ENCODE measurements around the gene LMF1.
"Not testable (repeated sequence)": the region's sequence is repeated elsewhere in the genome, so short reads cannot be mapped to it uniquely, and the experiment has no call there.

LMF1 gene

GRCh38 chr16:893360-893759, 77.4 kb downstream of the LMF1 start:
- Histone ChIP-seq H3K9me3 (ENCODE audit: control insufficient read depth, low read length) (no peaks in the 10 kb centered on the region), H3K4me3 (ENCODE audit: extremely low read depth, insufficient read depth, low read length, poor library complexity, severe bottlenecking) (no peak overlapping the region), H3K27ac (ENCODE audit: low read depth, low read length, severe bottlenecking) (no peak overlapping the region), H3K36me3 (ENCODE audit: control insufficient read depth, insufficient read depth, low read length) (no peaks in the 10 kb centered on the region), H3K4me1 (ENCODE audit: control insufficient read depth, insufficient read depth, low read length, poor library complexity, severe bottlenecking) (peaks cover 2% of the 10 kb centered on the region)
- WGBS, 2 experiments (ENCODE audit: insufficient coverage in 2 of 2), result 80 to 85% methylated on average over 15 to 18 of the region's 18 CpGs

- WGBS, 2 experiments (ENCODE audit: insufficient coverage in 2 of 2), result 82 to 84% methylated on average over 32 to 34 of the region's 35 CpGs
- Histone ChIP-seq H3K4me1 (ENCODE audit: control insufficient read depth, insufficient read depth, low read length, poor library complexity, severe bottlenecking) (peaks cover 2% of the 10 kb centered on the region), H3K27ac (ENCODE audit: low read depth, low read length, severe bottlenecking) (no peak overlapping the region), H3K4me3 (ENCODE audit: extremely low read depth, insufficient read depth, low read length, poor library complexity, severe bottlenecking) (no peak overlapping the region), H3K9me3 (ENCODE audit: control insufficient read depth, low read length) (no peaks in the 10 kb centered on the region), H3K36me3 (ENCODE audit: control insufficient read depth, insufficient read depth, low read length) (no peaks in the 10 kb centered on the region)
Measured at GRCh38 chr16:892536-893255, 78.1 kb downstream of the LMF1 start.

- 96% methylated on average over 18 to 19 of the region's 19 CpGs for WGBS, 2 experiments (ENCODE audit: insufficient coverage in 2 of 2)
- H3K4me3 ChIP-seq (ENCODE audit: extremely low read depth, insufficient read depth, low read length, poor library complexity, severe bottlenecking), result no peak overlapping the region
- H3K4me1 ChIP-seq (ENCODE audit: control insufficient read depth, insufficient read depth, low read length, poor library complexity, severe bottlenecking), result peaks cover 2% of the 10 kb centered on the region
- no peaks in the 10 kb centered on the region for H3K9me3 ChIP-seq (ENCODE audit: control insufficient read depth, low read length)
- H3K27ac ChIP-seq (ENCODE audit: low read depth, low read length, severe bottlenecking), result no peak overlapping the region
- no peaks in the 10 kb centered on the region for H3K36me3 ChIP-seq (ENCODE audit: control insufficient read depth, insufficient read depth, low read length)
Measured at GRCh38 chr16:892006-892405, 78.8 kb downstream of the LMF1 start.

- H3K4me1 ChIP-seq (ENCODE audit: control insufficient read depth, insufficient read depth, low read length, poor library complexity, severe bottlenecking), result peaks cover 2% of the 10 kb centered on the region
- no peaks in the 10 kb centered on the region for H3K36me3 ChIP-seq (ENCODE audit: control insufficient read depth, insufficient read depth, low read length)
- WGBS, 2 experiments (ENCODE audit: insufficient coverage in 2 of 2), result 95 to 96% methylated on average over 9 of the region's 11 CpGs
- no peak overlapping the region for H3K4me3 ChIP-seq (ENCODE audit: extremely low read depth, insufficient read depth, low read length, poor library complexity, severe bottlenecking)
- no peak overlapping the region for H3K27ac ChIP-seq (ENCODE audit: low read depth, low read length, severe bottlenecking)
- no peaks in the 10 kb centered on the region for H3K9me3 ChIP-seq (ENCODE audit: control insufficient read depth, low read length)
Measured at GRCh38 chr16:891353-891740, 79.4 kb downstream of the LMF1 start.

- no peak overlapping the region for H3K4me3 ChIP-seq (ENCODE audit: extremely low read depth, insufficient read depth, low read length, poor library complexity, severe bottlenecking)
- 91 to 93% methylated on average over 16 to 19 of the region's 20 CpGs for WGBS, 2 experiments (ENCODE audit: insufficient coverage in 2 of 2)
- H3K36me3 ChIP-seq (ENCODE audit: control insufficient read depth, insufficient read depth, low read length), result no peaks in the 10 kb centered on the region
Measured at GRCh38 chr16:890716-891352, 80.0 kb downstream of the LMF1 start.

GRCh38 chr16:890217-890616, 80.6 kb downstream of the LMF1 start:
- Histone ChIP-seq H3K27ac (ENCODE audit: low read depth, low read length, severe bottlenecking) (no peak overlapping the region), H3K4me3 (ENCODE audit: extremely low read depth, insufficient read depth, low read length, poor library complexity, severe bottlenecking) (no peak overlapping the region), H3K4me1 (ENCODE audit: control insufficient read depth, insufficient read depth, low read length, poor library complexity, severe bottlenecking) (peaks cover 2% of the 10 kb centered on the region), H3K36me3 (ENCODE audit: control insufficient read depth, insufficient read depth, low read length) (no peaks in the 10 kb centered on the region), H3K9me3 (ENCODE audit: control insufficient read depth, low read length) (no peaks in the 10 kb centered on the region)
- 79 to 80% methylated on average over 10 to 15 of the region's 15 CpGs for WGBS, 2 experiments (ENCODE audit: insufficient coverage in 2 of 2)

More at GRCh38 chr16:890716-891352, 80.0 kb downstream of the LMF1 start:
- H3K4me1 ChIP-seq (ENCODE audit: control insufficient read depth, insufficient read depth, low read length, poor library complexity, severe bottlenecking), result peaks cover 2% of the 10 kb centered on the region
- no peaks in the 10 kb centered on the region for H3K9me3 ChIP-seq (ENCODE audit: control insufficient read depth, low read length)
- no peak overlapping the region for H3K27ac ChIP-seq (ENCODE audit: low read depth, low read length, severe bottlenecking)

GRCh38 chr16:889586-889985, 81.2 kb downstream of the LMF1 start:
- 91 to 94% methylated on average over 6 to 10 of the region's 11 CpGs for WGBS, 2 experiments (ENCODE audit: insufficient coverage in 2 of 2)
- Histone ChIP-seq H3K27ac (ENCODE audit: low read depth, low read length, severe bottlenecking) (no peak overlapping the region), H3K4me1 (ENCODE audit: control insufficient read depth, insufficient read depth, low read length, poor library complexity, severe bottlenecking) (peaks cover 2% of the 10 kb centered on the region), H3K4me3 (ENCODE audit: extremely low read depth, insufficient read depth, low read length, poor library complexity, severe bottlenecking) (no peak overlapping the region), H3K9me3 (ENCODE audit: control insufficient read depth, low read length) (peaks cover 2% of the 10 kb centered on the region), H3K36me3 (ENCODE audit: control insufficient read depth, insufficient read depth, low read length) (no peaks in the 10 kb centered on the region)

GRCh38 chr16:888901-889570, 81.7 kb downstream of the LMF1 start:
- H3K27ac ChIP-seq (ENCODE audit: low read depth, low read length, severe bottlenecking), result no peak overlapping the region
- peaks cover 2% of the 10 kb centered on the region for H3K4me1 ChIP-seq (ENCODE audit: control insufficient read depth, insufficient read depth, low read length, poor library complexity, severe bottlenecking)
- H3K9me3 ChIP-seq (ENCODE audit: control insufficient read depth, low read length), result peaks cover 8% of the 10 kb centered on the region
- 87 to 88% methylated on average over 18 to 24 of the region's 24 CpGs for WGBS, 2 experiments (ENCODE audit: insufficient coverage in 2 of 2)
- no peak overlapping the region for H3K4me3 ChIP-seq (ENCODE audit: extremely low read depth, insufficient read depth, low read length, poor library complexity, severe bottlenecking)
- no peaks in the 10 kb centered on the region for H3K36me3 ChIP-seq (ENCODE audit: control insufficient read depth, insufficient read depth, low read length)

- H3K36me3 ChIP-seq (ENCODE audit: control insufficient read depth, insufficient read depth, low read length); H3K4me3 ChIP-seq (ENCODE audit: extremely low read depth, insufficient read depth, low read length, poor library complexity, severe bottlenecking); H3K4me1 ChIP-seq (ENCODE audit: control insufficient read depth, insufficient read depth, low read length, poor library complexity, severe bottlenecking); H3K27ac ChIP-seq (ENCODE audit: low read depth, low read length, severe bottlenecking): not testable (repeated sequence)
- H3K9me3 ChIP-seq (ENCODE audit: control insufficient read depth, low read length), result peaks cover 11% of the 10 kb centered on the region
- 89 to 90% methylated on average over 2 to 11 of the region's 15 CpGs for WGBS, 2 experiments (ENCODE audit: insufficient coverage in 2 of 2)
Measured at GRCh38 chr16:888456-888855, 82.3 kb downstream of the LMF1 start.

GRCh38 chr16:887846-888245, 82.9 kb downstream of the LMF1 start:
- Histone ChIP-seq H3K27ac (ENCODE audit: low read depth, low read length, severe bottlenecking) (no peak overlapping the region), H3K9me3 (ENCODE audit: control insufficient read depth, low read length) (peaks cover 11% of the 10 kb centered on the region), H3K4me1 (ENCODE audit: control insufficient read depth, insufficient read depth, low read length, poor library complexity, severe bottlenecking) (peaks cover 2% of the 10 kb centered on the region), H3K36me3 (ENCODE audit: control insufficient read depth, insufficient read depth, low read length) (no peaks in the 10 kb centered on the region), H3K4me3 (ENCODE audit: extremely low read depth, insufficient read depth, low read length, poor library complexity, severe bottlenecking) (no peak overlapping the region)
- WGBS, 2 experiments (ENCODE audit: insufficient coverage in 2 of 2), result 89 to 96% methylated on average over 17 to 20 of the region's 20 CpGs

All from mesodermal cell (in vitro differentiated cells).